Large intestine (tissue), 3 donors: ENCODE measurements around the gene CNPY4. TPM values are rescaled to one million over a fixed set of nuclear protein-coding genes. Genes with fewer than 3 reads are reported as not detected.

Experiments used
- DNase-seq, 2 donors: peaks; one replicate each; pipeline versions ENCODE4 v3.0.0 to v3.0.0-alpha.2; 2013
- H3K27ac ChIP-seq: one replicate; pipeline ENCODE4 v1.5.1; 2013; ENCODE audit warnings: low read length
- H3K27me3 ChIP-seq: 2 replicates; pipeline ENCODE4 v1.6.1; 2013; ENCODE audit warnings: low read length; ENCODE audit not compliant: control insufficient read depth, insufficient read depth
- H3K36me3 ChIP-seq: 2 replicates; pipeline ENCODE4 v1.6.1; 2013; ENCODE audit warnings: low read length; ENCODE audit not compliant: control insufficient read depth, insufficient read depth
- H3K4me1 ChIP-seq: one replicate; pipeline ENCODE4 v1.6.1; 2013; ENCODE audit warnings: low read length; ENCODE audit not compliant: control insufficient read depth, insufficient read depth
- H3K4me3 ChIP-seq: one replicate; pipeline ENCODE4 v1.5.1; 2013; ENCODE audit warnings: low read length
- H3K9me3 ChIP-seq: one replicate; pipeline ENCODE4 v1.6.1; 2013; ENCODE audit warnings: mild to moderate bottlenecking, low read depth, low read length, moderate library complexity; ENCODE audit not compliant: control insufficient read depth
- WGBS: methylation state at CpG from one replicate; pipeline ENCODE4 v1.1.5; 2013; ENCODE audit warnings: low lambda C conversion rate; ENCODE audit not compliant: insufficient coverage; 5-methylcytosine and 5-hydroxymethylcytosine counted together
- polyA plus RNA-seq: library from polyadenylated mRNA; unstranded; fragments of 120-200 nt; gene quantifications from one replicate; pipeline ENCODE4 v1.2.1, GENCODE V29; 2013

The CNPY4 gene
- polyA plus RNA-seq, 1 donor = 20.1 TPM

DNA sequence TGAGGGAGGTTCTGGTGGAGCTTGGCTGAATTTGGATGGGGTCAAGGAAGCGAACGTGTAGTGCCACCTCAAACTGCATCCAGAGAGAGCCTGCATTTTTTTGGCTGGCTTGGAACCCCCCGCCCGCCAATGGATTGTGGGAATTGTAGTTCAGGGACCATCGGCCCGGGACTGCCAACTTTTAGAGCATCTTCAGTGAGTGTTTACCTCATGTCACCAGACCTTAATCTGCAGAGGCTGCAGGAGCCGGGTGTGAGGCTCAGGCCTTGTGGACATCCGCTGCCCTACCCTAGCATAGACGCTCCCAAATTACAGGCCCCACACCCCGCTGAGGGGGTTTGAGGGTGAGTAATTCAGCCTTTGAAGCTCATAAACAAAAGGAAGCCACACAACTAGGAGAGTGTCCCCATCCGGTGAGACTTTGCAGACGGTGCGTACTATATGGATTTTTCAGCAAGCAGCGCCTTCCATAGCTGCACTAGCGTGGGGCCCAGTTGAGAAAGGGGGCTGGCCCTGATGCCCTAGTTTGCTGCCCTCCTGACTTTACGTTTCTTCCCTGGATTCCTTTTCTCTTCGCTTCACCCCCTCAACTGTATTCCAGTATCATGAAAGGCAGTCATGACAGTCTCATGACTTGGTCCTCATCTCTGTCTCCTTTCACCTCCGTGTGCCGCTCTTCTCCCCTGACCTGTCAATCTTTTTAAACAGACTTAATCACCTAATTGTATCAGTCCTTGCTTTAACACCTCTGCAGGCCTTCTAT lies 717 bp downstream of the CNPY4 start:
- WGBS = 38% methylated on average over 5 of the region's 19 CpGs
- Histone ChIP-seq H3K4me1 (peaks cover 24% of the 10 kb centered on the region), H3K27ac (peak overlapping the region; percentile 54), H3K9me3 (no peaks in the 10 kb centered on the region), H3K27me3 (no peaks in the 10 kb centered on the region), H3K4me3 (peak overlapping the region; percentile 76), H3K36me3 (peaks cover 9% of the 10 kb centered on the region)
- peak in 1 of 2 donors; percentile 51 for DNase-seq

GRCh38 chr7:100120733-100121036 lies 1.3 kb downstream of the CNPY4 start:
- Histone ChIP-seq H3K4me1 (peaks cover 29% of the 10 kb centered on the region), H3K27ac (no peak overlapping the region), H3K4me3 (no peak overlapping the region), H3K36me3 (peaks cover 9% of the 10 kb centered on the region), H3K9me3 (no peaks in the 10 kb centered on the region), H3K27me3 (no peaks in the 10 kb centered on the region)
- DNase-seq = no peak
- WGBS = no CpG with 5 or more reads among the region's 1 CpG

GRCh38 chr7:100122067-100122466 lies 2.6 kb downstream of the CNPY4 start:
- no peak for DNase-seq
- Histone ChIP-seq H3K36me3 (peaks cover 4% of the 10 kb centered on the region), H3K4me1 (peaks cover 30% of the 10 kb centered on the region), H3K9me3 (no peaks in the 10 kb centered on the region), H3K4me3 (no peak overlapping the region), H3K27ac (no peak overlapping the region), H3K27me3 (no peaks in the 10 kb centered on the region)
- WGBS = no CpG with 5 or more reads among the region's 13 CpGs

- H3K27me3 ChIP-seq = no peaks in the 10 kb centered on the region
- no peak overlapping the region for H3K4me3 ChIP-seq
- no peak for DNase-seq
- H3K9me3 ChIP-seq = no peaks in the 10 kb centered on the region
- H3K4me1 ChIP-seq = peaks cover 30% of the 10 kb centered on the region
- no CpG with 5 or more reads among the region's 1 CpG for WGBS
- H3K36me3 ChIP-seq = peaks cover 4% of the 10 kb centered on the region
- H3K27ac ChIP-seq = no peak overlapping the region
Measured at GRCh38 chr7:100122568-100122967, 3.1 kb downstream of the CNPY4 start.

DNA sequence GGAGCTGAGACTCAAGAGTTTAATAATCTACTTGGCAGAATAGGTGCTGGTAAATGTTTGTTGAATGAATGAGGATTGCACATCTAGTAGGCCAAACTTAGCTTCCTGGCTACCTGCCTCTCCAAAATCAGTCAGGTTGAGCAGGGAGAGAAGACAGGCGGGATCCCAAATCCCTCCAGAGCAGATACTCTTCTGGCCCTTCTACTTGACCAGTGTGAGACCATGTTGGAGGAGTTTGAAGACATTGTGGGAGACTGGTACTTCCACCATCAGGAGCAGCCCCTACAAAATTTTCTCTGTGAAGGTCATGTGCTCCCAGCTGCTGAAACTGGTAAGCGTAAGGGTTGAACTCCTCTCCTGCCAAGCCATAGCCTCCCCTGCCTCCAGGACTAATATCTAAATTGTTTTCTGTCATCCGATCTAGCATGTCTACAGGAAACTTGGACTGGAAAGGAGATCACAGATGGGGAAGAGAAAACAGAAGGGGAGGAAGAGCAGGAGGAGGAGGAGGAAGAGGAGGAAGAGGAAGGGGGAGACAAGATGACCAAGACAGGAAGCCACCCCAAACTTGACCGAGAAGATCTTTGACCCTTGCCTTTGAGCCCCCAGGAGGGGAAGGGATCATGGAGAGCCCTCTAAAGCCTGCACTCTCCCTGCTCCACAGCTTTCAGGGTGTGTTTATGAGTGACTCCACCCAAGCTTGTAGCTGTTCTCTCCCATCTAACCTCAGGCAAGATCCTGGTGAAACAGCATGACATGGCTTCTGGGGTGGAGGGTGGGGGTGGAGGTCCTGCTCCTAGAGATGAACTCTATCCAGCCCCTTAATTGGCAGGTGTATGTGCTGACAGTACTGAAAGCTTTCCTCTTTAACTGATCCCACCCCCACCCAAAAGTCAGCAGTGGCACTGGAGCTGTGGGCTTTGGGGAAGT lies 5.1 kb downstream of the CNPY4 start:
- peak in 1 of 2 donors; percentile 40 for DNase-seq
- H3K27ac ChIP-seq = peak overlapping the region; percentile 62
- no peaks in the 10 kb centered on the region for H3K27me3 ChIP-seq
- H3K4me3 ChIP-seq = no peak overlapping the region
- peaks cover 4% of the 10 kb centered on the region for H3K36me3 ChIP-seq
- WGBS = no CpG with 5 or more reads among the region's 4 CpGs
- no peaks in the 10 kb centered on the region for H3K9me3 ChIP-seq
- H3K4me1 ChIP-seq = peaks cover 41% of the 10 kb centered on the region

GRCh38 chr7:100126239-100126930 lies 7.0 kb downstream of the CNPY4 start:
- H3K27ac ChIP-seq = peak overlapping the region; percentile 99
- H3K9me3 ChIP-seq = no peaks in the 10 kb centered on the region
- no CpG with 5 or more reads among the region's 29 CpGs for WGBS
- peaks cover 36% of the 10 kb centered on the region for H3K4me1 ChIP-seq
- no peak for DNase-seq
- no peaks in the 10 kb centered on the region for H3K27me3 ChIP-seq
- H3K36me3 ChIP-seq = peaks cover 4% of the 10 kb centered on the region
- peak overlapping the region; percentile 76 for H3K4me3 ChIP-seq

GRCh38 chr7:100126931-100127865 lies 7.8 kb downstream of the CNPY4 start, which contains the start of gene MBLAC1:
TSS of gene MBLAC1 (plus strand) at chr7:100126967. CDS start at chr7:100127396, 429 bp downstream.
- WGBS = no CpG with 5 or more reads among the region's 85 CpGs
- no peaks in the 10 kb centered on the region for H3K9me3 ChIP-seq
- H3K36me3 ChIP-seq = peaks cover 4% of the 10 kb centered on the region
- peak within 1 kb of the TSS; percentile 99 for H3K27ac ChIP-seq
- H3K4me3 ChIP-seq = peak within 1 kb of the TSS; percentile 76
- H3K27me3 ChIP-seq = no peaks in the 10 kb centered on the region
- H3K4me1 ChIP-seq = peaks cover 36% of the 10 kb centered on the region
- peak; percentile 88 to 96 for DNase-seq

DNA sequence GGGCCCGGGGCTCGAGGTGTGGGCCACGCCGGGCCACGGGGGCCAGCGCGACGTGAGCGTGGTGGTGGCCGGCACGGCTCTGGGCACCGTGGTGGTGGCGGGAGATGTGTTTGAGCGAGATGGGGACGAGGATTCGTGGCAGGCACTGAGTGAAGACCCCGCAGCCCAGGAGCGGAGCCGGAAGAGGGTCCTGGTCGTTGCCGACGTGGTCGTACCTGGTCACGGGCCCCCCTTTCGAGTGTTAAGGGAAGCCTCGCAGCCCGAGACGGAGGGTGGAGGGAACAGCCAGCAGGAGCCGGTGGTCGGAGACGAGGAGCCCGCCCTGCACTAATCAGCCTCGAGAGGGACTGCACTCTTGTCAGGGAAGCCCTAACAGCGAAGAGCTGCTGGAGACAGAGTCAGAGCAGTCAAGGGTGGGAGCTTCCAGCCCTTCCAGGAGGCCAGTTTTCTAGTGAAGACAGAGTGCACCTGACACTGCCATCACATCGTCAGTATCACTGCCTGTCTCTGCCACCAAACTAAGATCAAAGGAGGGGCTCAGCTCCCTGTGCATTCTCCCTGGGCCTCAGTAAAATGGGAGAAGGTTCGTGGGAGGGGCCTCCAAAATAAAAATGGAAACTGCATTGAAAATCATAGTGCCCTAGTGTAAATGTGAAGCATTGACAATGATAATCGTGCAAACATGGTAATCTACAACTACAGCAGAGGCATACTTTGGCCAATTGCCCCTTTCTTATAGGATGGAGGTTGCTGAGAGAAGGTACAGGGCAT lies 8.6 kb downstream of the CNPY4 start:
- peak in 1 of 2 donors; percentile 64 for DNase-seq
- no CpG with 5 or more reads among the region's 37 CpGs for WGBS
- Histone ChIP-seq H3K4me3 (peak overlapping the region; percentile 76), H3K4me1 (peaks cover 36% of the 10 kb centered on the region), H3K36me3 (no peaks in the 10 kb centered on the region), H3K27me3 (no peaks in the 10 kb centered on the region), H3K9me3 (no peaks in the 10 kb centered on the region), H3K27ac (peak overlapping the region; percentile 99)

DNA sequence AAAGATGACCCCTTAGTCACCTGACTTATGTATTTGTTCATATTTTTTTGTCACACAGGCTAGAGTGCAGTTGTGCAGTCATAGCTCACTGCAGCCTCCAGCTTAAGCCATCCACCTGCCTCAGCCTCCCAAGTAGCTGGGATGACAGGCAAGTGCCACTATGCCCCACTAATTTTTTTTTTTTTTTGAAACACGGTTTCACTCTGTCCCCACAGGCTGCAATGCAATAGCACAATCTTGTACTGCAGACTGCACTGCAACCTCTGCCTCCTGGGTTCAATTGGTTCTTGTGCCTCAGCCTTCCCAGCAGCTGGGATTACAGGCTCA lies 9.2 kb downstream of the CNPY4 start:
- no peaks in the 10 kb centered on the region for H3K36me3 ChIP-seq
- peaks cover 36% of the 10 kb centered on the region for H3K4me1 ChIP-seq
- H3K27ac ChIP-seq = peak overlapping the region; percentile 99
- no CpG with 5 or more reads among the region's 1 CpG for WGBS
- no peaks in the 10 kb centered on the region for H3K9me3 ChIP-seq
- H3K4me3 ChIP-seq = no peak overlapping the region
- DNase-seq = no peak
- H3K27me3 ChIP-seq = no peaks in the 10 kb centered on the region
